H1 (cell line): ENCODE results near the gene MLC1. TPM values are rescaled to one million over a fixed set of nuclear protein-coding genes. Genes with fewer than 3 reads are reported as not detected.

Experiments
- CTCF ChIA-PET: fragments of 300-600 bp; sonication (Branson Sonifier 250); formaldehyde crosslinking; loops from one replicate; lab custom pipeline; 2021; ENCODE audit not compliant: partially characterized antibody; lab: Charles Lee
- POLR2A ChIA-PET: fragments of 300-600 bp; sonication (Branson Sonifier 250); formaldehyde crosslinking; loops from one replicate; lab custom pipeline; 2021; ENCODE audit warnings: inconsistent platforms; ENCODE audit not compliant: partially characterized antibody; lab: Charles Lee
- DNase-seq, 2 experiments: peaks; one replicate each; pipeline versions ENCODE4 v3.0.0 to v3.0.0-alpha.2; 2010 to 2022; ENCODE audit warnings: low spot score in 2 of 2, low read depth in 1 of 2, mixed read lengths in 1 of 2
- FAIRE-seq: peaks from 2 replicates; lab custom pipeline; 2011; peaks lifted over from hg19 to GRCh38; lab: Jason Lieb, UNC
- H2AFZ ChIP-seq: 2 replicates; pipeline ENCODE4 v1.8.1; 2012; ENCODE audit warnings: low read length, inconsistent platforms
- H2AK5ac ChIP-seq: 2 replicates; pipeline ENCODE4 v1.6.1; 2013; ENCODE audit warnings: low read depth, low read length
- H2BK120ac ChIP-seq: replicated peaks from 2 replicates; pipeline ENCODE3; 2013; ENCODE audit warnings: low read depth, low read length, inconsistent platforms
- H2BK12ac ChIP-seq: 2 replicates; pipeline ENCODE4 v1.6.1; 2013; ENCODE audit warnings: low read depth, low read length
- H2BK15ac ChIP-seq: 2 replicates; pipeline ENCODE4 v1.6.1; 2013; ENCODE audit warnings: low read length
- H2BK20ac ChIP-seq: 2 replicates; pipeline ENCODE4 v1.6.1; 2013; ENCODE audit warnings: low read length
- H2BK5ac ChIP-seq: 2 replicates; pipeline ENCODE4 v1.6.1; 2013; ENCODE audit warnings: low read depth, low read length
- H3K14ac ChIP-seq: 2 replicates; pipeline ENCODE4 v1.6.1; 2013; ENCODE audit warnings: inconsistent platforms; ENCODE audit not compliant: insufficient read length
- H3K18ac ChIP-seq: 2 replicates; pipeline ENCODE4 v1.6.1; 2013; ENCODE audit warnings: low read length; ENCODE audit errors: extremely low read depth
- H3K23ac ChIP-seq: 2 replicates; pipeline ENCODE4 v1.6.1; 2013; ENCODE audit warnings: inconsistent platforms; ENCODE audit not compliant: insufficient read length
- H3K23me2 ChIP-seq: 2 replicates; pipeline ENCODE4 v1.6.1; 2013; ENCODE audit warnings: low read depth, low read length
- H3K27ac ChIP-seq: 2 replicates; pipeline ENCODE4 v1.6.1; 2011; ENCODE audit warnings: low read depth, low read length, inconsistent platforms
- H3K27me3 ChIP-seq, 4 experiments: replicated peaks in 1 of 4; 1 replicate in 1 of 4; 2 replicates in 3 of 4; pipeline versions ENCODE4 v1.6.1 to v1.8.1; 2011 to 2013; ENCODE audit warnings: low read length in 3 of 4, mild to moderate bottlenecking in 3 of 4, inconsistent platforms in 2 of 4, mixed read lengths in 2 of 4, moderate library complexity in 1 of 4; ENCODE audit not compliant: control insufficient read depth in 3 of 4, insufficient read depth in 3 of 4; ENCODE audit errors: extremely low read depth in 1 of 4
- H3K36me3 ChIP-seq, 4 experiments: 2 replicates each; pipeline versions ENCODE4 v1.6.1 to v1.8.1; 2011 to 2013; ENCODE audit warnings: mild to moderate bottlenecking in 4 of 4, low read length in 3 of 4, moderate library complexity in 2 of 4, control low read depth in 1 of 4, inconsistent platforms in 1 of 4; ENCODE audit not compliant: insufficient read depth in 4 of 4, control insufficient read depth in 2 of 4
- H3K4ac ChIP-seq: replicated peaks from 2 replicates; pipeline ENCODE3; 2013; ENCODE audit warnings: low read length, low read depth, mixed read lengths, inconsistent platforms; ENCODE audit not compliant: insufficient read length
- H3K4me1 ChIP-seq, 4 experiments: replicated peaks in 1 of 4; 1 replicate in 1 of 4; 2 replicates in 3 of 4; pipeline versions ENCODE4 v1.6.1 to v1.8.1; 2011 to 2013; ENCODE audit warnings: low read length in 3 of 4, inconsistent platforms in 2 of 4, mixed read lengths in 1 of 4; ENCODE audit not compliant: insufficient read depth in 4 of 4, control insufficient read depth in 3 of 4
- H3K4me2 ChIP-seq, 2 experiments: 2 replicates each; pipeline versions ENCODE4 v1.6.1 to v1.8.1; 2011 to 2013; ENCODE audit warnings: low read depth in 2 of 2, low read length in 2 of 2, control low read depth in 1 of 2, inconsistent platforms in 1 of 2, mild to moderate bottlenecking in 1 of 2; ENCODE audit not compliant: insufficient read depth in 1 of 2
- H3K4me3 ChIP-seq, 4 experiments: fragments of 200-600, 300-600 bp in 1 of 4; sonication (generic), shearing (Covaris generic), sonication (Bioruptor Twin) in 1 of 4; 2 replicates each; pipeline versions ENCODE4 v1.5.1 to v1.8.1; 2011 to 2016; ENCODE audit warnings: low read length in 4 of 4, low read depth in 3 of 4, control low read depth in 2 of 4, inconsistent platforms in 2 of 4, mild to moderate bottlenecking in 2 of 4, mixed read lengths in 1 of 4, moderate library complexity in 1 of 4; ENCODE audit not compliant: insufficient read depth in 2 of 4; ENCODE audit errors: extremely low read depth in 1 of 4
- H3K56ac ChIP-seq: replicated peaks from 2 replicates; pipeline ENCODE3; 2013; ENCODE audit warnings: low read depth, mild to moderate bottlenecking, mixed read lengths, low read length, inconsistent platforms; ENCODE audit not compliant: insufficient read length
- H3K79me1 ChIP-seq: 2 replicates; pipeline ENCODE4 v1.6.1; 2013; ENCODE audit warnings: low read depth, low read length, control low read depth
- H3K79me2 ChIP-seq, 2 experiments: 2 replicates each; pipeline versions ENCODE4 v1.6.1 to v1.8.1; 2012 to 2013; ENCODE audit warnings: low read length in 2 of 2, mild to moderate bottlenecking in 2 of 2, inconsistent platforms in 1 of 2; ENCODE audit not compliant: insufficient read depth in 2 of 2, control insufficient read depth in 1 of 2
- H3K9ac ChIP-seq, 4 experiments: replicated peaks in 1 of 4; 1 replicate in 1 of 4; 2 replicates in 3 of 4; pipeline versions ENCODE4 v1.6.1 to v1.8.1; 2011 to 2013; ENCODE audit warnings: low read depth in 3 of 4, low read length in 3 of 4, control low read depth in 2 of 4, mild to moderate bottlenecking in 2 of 4, moderate library complexity in 2 of 4, inconsistent platforms in 1 of 4; ENCODE audit errors: extremely low read depth in 1 of 4
- H3K9me3 ChIP-seq, 2 experiments: 2 replicates each; pipeline versions ENCODE4 v1.6.1 to v1.8.1; 2012 to 2013; ENCODE audit warnings: mild to moderate bottlenecking in 2 of 2, moderate library complexity in 2 of 2, control low read depth in 1 of 2, inconsistent platforms in 1 of 2, low read depth in 1 of 2, low read length in 1 of 2, mixed read lengths in 1 of 2; ENCODE audit not compliant: insufficient read depth in 2 of 2
- H4K20me1 ChIP-seq, 2 experiments: replicated peaks in 1 of 2; 2 replicates each; pipeline versions ENCODE3 to v1.8.1; 2011 to 2013; ENCODE audit warnings: inconsistent platforms in 2 of 2, low read length in 2 of 2, mild to moderate bottlenecking in 1 of 2; ENCODE audit not compliant: insufficient read depth in 2 of 2, control insufficient read depth in 1 of 2
- H4K5ac ChIP-seq: 2 replicates; pipeline ENCODE4 v1.6.1; 2013; ENCODE audit warnings: low read length, low read depth, mixed read lengths, inconsistent platforms; ENCODE audit not compliant: insufficient read length
- H4K8ac ChIP-seq: 2 replicates; pipeline ENCODE4 v1.8.0; 2013; ENCODE audit warnings: mild to moderate bottlenecking, moderate library complexity, low read length, inconsistent platforms; ENCODE audit not compliant: insufficient read depth; ENCODE audit errors: extremely low read depth
- H4K91ac ChIP-seq: replicated peaks from 2 replicates; pipeline ENCODE3; 2013; ENCODE audit warnings: low read length, mixed read lengths, inconsistent platforms; ENCODE audit not compliant: insufficient read length
- CBX8 ChIP-seq: fragments of 300-800, 300-1000 bp; sonication (generic); IDR thresholded peaks from 2 replicates; pipeline ENCODE4 v1.7.1; 2016; ENCODE audit warnings: low read depth, low read length, borderline replicate concordance
- E2F6 ChIP-seq: IDR thresholded peaks from 2 replicates; pipeline ENCODE4 v1.6.1; 2012; ENCODE audit warnings: inconsistent platforms
- EP300 ChIP-seq, 2 experiments: IDR thresholded peaks; 1 replicate in 1 of 2; 2 replicates in 1 of 2; pipeline ENCODE4 v1.6.1; 2011 to 2012; ENCODE audit warnings: low read depth in 2 of 2, low read length in 2 of 2, mild to moderate bottlenecking in 2 of 2, borderline replicate concordance in 1 of 2, inconsistent platforms in 1 of 2, moderate library complexity in 1 of 2
- GABPA ChIP-seq: IDR thresholded peaks from 2 replicates; pipeline ENCODE4 v1.6.1; 2011; ENCODE audit warnings: mild to moderate bottlenecking, low read length, moderate library complexity, borderline replicate concordance; ENCODE audit not compliant: insufficient read depth
- PHF8 ChIP-seq: fragments of 200-600 bp; sonication (generic); conservative IDR thresholded peaks from 2 replicates; pipeline ENCODE4 v1.7.1; 2012; ENCODE audit warnings: low read depth, mild to moderate bottlenecking, inconsistent platforms, low read length, moderate library complexity
- RFX5 ChIP-seq: IDR thresholded peaks from 2 replicates; pipeline ENCODE4 v1.6.1; 2011; ENCODE audit warnings: low read depth, low read length, improper control_type of control experiment, borderline replicate concordance
- SIN3A ChIP-seq, 2 experiments: IDR thresholded peaks in 1 of 2; conservative IDR thresholded peaks in 1 of 2; 2 replicates each; pipeline ENCODE4 v1.6.1; 2011 to 2012; ENCODE audit warnings: low read length in 2 of 2, improper control_type of control experiment in 1 of 2, low read depth in 1 of 2, mild to moderate bottlenecking in 1 of 2
- SIX5 ChIP-seq: IDR thresholded peaks from 2 replicates; pipeline ENCODE4 v1.6.1; 2011; ENCODE audit warnings: mild to moderate bottlenecking, low read depth, low read length
- SP2 ChIP-seq: IDR thresholded peaks from 2 replicates; pipeline ENCODE4 v1.6.1; 2012; ENCODE audit warnings: mild to moderate bottlenecking, low read length, inconsistent platforms
- TAF7 ChIP-seq: optimal IDR thresholded peaks from 2 replicates; pipeline ENCODE3; 2011; ENCODE audit warnings: low read depth, mild to moderate bottlenecking, inconsistent platforms, low read length, moderate library complexity, borderline replicate concordance
- ZNF274 ChIP-seq: IDR thresholded peaks from 2 replicates; pipeline ENCODE4 v1.7.0; 2012; ENCODE audit warnings: low read length, borderline replicate concordance; ENCODE audit errors: extremely low read depth
- WGBS, 2 experiments: shearing (Covaris generic) in 1 of 2; methylation state at CpG; one replicate each; pipeline versions ENCODE4 v1.1.6 to v1.1.7; 2013 to 2015; ENCODE audit warnings: low lambda C conversion rate in 2 of 2, mixed read lengths in 2 of 2, inconsistent platforms in 1 of 2, low coverage in 1 of 2, missing lambda C conversion rate in 1 of 2; ENCODE audit not compliant: insufficient replicate concordance in 2 of 2, insufficient coverage in 1 of 2, insufficient read length in 1 of 2; ENCODE audit errors: extremely low coverage in 1 of 2, missing lambda C conversion rate in 1 of 2; 5-methylcytosine and 5-hydroxymethylcytosine counted together
- polyA plus RNA-seq, 7 experiments: library from polyadenylated mRNA; depleted of rRNA in 3 of 7; stranded (reverse) in 5 of 7; unstranded in 2 of 7; fragments of >200 nt in 5 of 7; fragments of 200-250 nt in 2 of 7; gene quantifications; 1 replicate in 5 of 7; 2 replicates in 1 of 7; 4 replicates in 1 of 7; pipeline versions ENCODE4 v1.2.1 to v1.2.3, GENCODE V29; 2011 to 2013; ENCODE audit warnings: missing spikeins in 2 of 7, mixed read lengths in 2 of 7
- total RNA-seq: library from RNA; stranded (reverse); fragmentation: NEBNext Ultra II Directional; extraction: Animal tissue kit (Norgen Biotek cat#: 25700); gene quantifications from 2 replicates; pipeline ENCODE4 v1.2.1, GENCODE V29; 2021

MLC1 gene
- total and polyA plus RNA-seq, 2 of the 8 experiments (the other 6 are each of a cell fraction or from before 2014, with no cell fraction given): 0.20 TPM; not detected in 1

DNA sequence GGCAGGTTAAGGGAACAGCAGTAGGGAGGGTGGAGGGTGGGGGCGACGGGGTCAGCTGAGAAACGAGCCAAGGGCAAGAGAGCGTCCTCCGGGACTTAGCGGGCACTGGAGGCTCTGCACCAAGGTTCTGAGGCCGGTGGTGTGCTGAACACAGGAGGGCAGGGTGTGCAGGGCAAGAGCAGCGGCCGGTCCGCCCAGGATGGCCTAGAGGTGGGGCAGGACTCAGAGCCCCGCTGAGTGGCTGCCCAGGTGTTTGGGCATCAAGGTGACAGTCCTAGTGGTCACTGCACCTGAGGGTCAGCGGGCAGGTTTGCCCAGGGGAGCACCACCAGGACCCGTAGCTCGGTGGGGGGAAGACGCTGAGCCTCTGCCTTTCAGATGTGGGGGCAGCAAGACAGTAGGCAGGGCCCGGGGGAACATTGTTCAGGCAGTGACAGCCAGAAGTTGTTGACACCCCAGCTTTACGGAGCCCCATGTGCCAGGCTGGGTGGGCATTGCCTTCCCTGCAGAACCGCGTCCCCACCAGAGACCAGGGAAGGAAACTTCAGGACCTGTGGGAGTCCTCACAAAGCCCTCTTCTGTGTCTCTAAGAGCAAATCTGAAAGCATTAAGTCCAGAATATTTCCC, 22.6 kb downstream of the MLC1 start:
- Histone ChIP-seq H3K79me1 (no peaks in the 10 kb centered on the region), H3K4me1 (peaks cover 0 to 11% (median 2%) of the 10 kb centered on the region in 4 experiments; a peak in 4 of 7 replicates), H3K4me3 (no peak overlapping the region), H3K4ac (no peak overlapping the region), H2AFZ (no peak overlapping the region), H3K18ac (no peak overlapping the region), H3K79me2 (no peaks in the 10 kb centered on the region), H2BK15ac (no peak overlapping the region), H2BK120ac (no peak overlapping the region), H3K36me3 (no peaks in the 10 kb centered on the region), H3K27me3 (peaks cover 8 to 15% (median 10%) of the 10 kb centered on the region in 4 experiments; a peak in 6 of 7 replicates), H3K4me2 (no peak overlapping the region), H4K8ac (no peak overlapping the region; the same call in 1 of the 2 replicates), H3K9me3 (no peaks in the 10 kb centered on the region), H4K5ac (no peak overlapping the region), H3K23ac (no peak overlapping the region), H2AK5ac (no peak overlapping the region), H4K20me1 (no peaks in the 10 kb centered on the region), H2BK5ac (no peak overlapping the region), H3K9ac (no peak overlapping the region), H2BK20ac (no peak overlapping the region), H3K27ac (no peak overlapping the region), H2BK12ac (no peak overlapping the region; the same call in 1 of the 2 replicates), H3K23me2 (peaks cover 10% of the 10 kb centered on the region; the same call in 1 of the 2 replicates), H3K14ac (no peak overlapping the region), H4K91ac (no peak overlapping the region), H3K56ac (no peak overlapping the region)
- no peak for TF ChIP-seq ZNF274
- TF ChIP-seq EP300 (IDR thresholded peaks at IDR 0.05; ENCODE audit: borderline replicate concordance in 1 of 2, low read depth in 2 of 2, low read length in 2 of 2): no peak
- TF ChIP-seq GABPA: no peak
- TF ChIP-seq SP2: no peak
- TF ChIP-seq SIN3A (conservative IDR thresholded peaks at IDR 0.05 in 1 of 2, IDR thresholded peaks at IDR 0.05 in 1 of 2; ENCODE audit: low read depth in 1 of 2, low read length in 2 of 2): no peak
- no peak for TF ChIP-seq SIX5
- no peak for TF ChIP-seq CBX8
- TF ChIP-seq RFX5: no peak
- TF ChIP-seq PHF8: no peak
- no peak for TF ChIP-seq E2F6
- TF ChIP-seq TAF7: no peak
- DNase-seq (no peak), FAIRE-seq (no peak)
- POLR2A ChIA-PET: no interaction called here
- CTCF ChIA-PET: interaction anchor here (1.1 kb wide), 1 partner anchor 16 kb away, joined by 3 read pairs; no protein-coding TSS in a partner anchor
- WGBS, 2 experiments: 96% methylated on average over 16 of the region's 19 CpGs; no CpG with 5 or more reads in 1 of the 2 experiments
